Right forelimb (tissue), 1 donor: ENCODE data around the gene PIH1D1.

Experiments used
- DNase-seq: peaks from one replicate; pipeline ENCODE4 v3.0.0-alpha.2; 2018

The PIH1D1 gene

GRCh38 chr19:49451430-49452181 is at the start of gene PIH1D1:
Gene PIH1D1 (minus strand): TSS chr19:49451814. CDS start chr19:49451574, 240 bp downstream.
- DNase-seq, result peak; percentile 96

DNA sequence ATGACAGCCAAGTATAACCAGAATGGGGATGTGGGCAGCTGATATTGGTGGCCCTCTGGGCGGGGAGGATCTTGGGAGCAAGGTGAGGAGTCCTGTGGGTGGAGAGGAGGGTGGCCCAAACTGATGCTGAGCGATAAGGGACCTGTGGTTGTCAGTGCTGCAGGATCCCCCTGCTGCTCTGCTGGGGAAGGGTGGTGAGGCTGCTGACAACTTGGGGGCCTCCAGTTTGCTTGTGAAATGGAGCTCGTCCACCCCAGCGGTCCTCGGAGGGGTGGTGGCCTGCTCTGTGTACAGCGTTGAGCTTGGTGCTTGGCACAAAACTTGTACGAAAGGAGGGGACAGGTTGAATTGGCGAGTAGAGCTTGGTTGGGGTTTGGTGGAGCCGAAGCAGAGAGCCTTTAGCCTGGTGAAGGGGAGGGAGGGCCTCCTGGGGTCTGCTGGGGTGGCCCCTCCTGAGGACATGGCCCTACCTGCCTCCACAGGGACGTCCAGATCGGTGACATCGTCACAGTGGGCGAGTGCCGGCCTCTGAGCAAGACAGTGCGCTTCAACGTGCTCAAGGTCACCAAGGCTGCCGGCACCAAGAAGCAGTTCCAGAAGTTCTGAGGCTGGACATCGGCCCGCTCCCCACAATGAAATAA is 47.5 kb upstream of the PIH1D1 start:
- DNase-seq, result no peak

DNA sequence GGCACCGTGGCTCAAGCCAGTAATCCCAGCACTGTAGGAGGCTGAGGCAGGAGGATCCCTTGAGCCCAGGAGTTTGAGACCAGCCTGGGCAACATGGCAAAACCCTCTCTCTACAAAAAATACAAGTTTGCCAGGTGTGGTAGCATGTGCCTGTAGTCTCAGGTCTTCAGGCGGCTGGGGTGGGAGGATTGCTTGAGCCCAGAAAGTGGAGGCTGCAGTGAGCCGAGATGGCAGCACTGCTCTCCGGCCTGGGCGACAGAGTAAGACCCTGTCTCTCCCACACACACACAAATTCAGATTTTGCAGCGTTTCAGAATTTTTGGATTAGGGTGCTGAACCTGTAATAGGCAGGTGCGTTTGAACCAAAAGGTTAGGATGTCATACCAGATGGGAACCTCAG is 46.9 kb upstream of the PIH1D1 start:
- no peak for DNase-seq

DNA sequence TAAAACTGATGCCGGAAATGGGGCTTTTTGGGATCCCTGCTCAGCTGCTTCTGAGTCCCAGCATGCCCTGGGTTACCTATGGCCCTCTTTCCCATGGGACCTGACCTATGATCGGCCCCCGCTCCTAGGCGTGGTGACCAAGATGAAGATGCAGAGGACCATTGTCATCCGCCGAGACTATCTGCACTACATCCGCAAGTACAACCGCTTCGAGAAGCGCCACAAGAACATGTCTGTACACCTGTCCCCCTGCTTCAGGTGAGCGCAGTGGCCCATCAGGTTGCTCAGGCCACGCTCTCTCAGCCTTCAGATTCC is 46.1 kb upstream of the PIH1D1 start:
- DNase-seq, result no peak

DNA sequence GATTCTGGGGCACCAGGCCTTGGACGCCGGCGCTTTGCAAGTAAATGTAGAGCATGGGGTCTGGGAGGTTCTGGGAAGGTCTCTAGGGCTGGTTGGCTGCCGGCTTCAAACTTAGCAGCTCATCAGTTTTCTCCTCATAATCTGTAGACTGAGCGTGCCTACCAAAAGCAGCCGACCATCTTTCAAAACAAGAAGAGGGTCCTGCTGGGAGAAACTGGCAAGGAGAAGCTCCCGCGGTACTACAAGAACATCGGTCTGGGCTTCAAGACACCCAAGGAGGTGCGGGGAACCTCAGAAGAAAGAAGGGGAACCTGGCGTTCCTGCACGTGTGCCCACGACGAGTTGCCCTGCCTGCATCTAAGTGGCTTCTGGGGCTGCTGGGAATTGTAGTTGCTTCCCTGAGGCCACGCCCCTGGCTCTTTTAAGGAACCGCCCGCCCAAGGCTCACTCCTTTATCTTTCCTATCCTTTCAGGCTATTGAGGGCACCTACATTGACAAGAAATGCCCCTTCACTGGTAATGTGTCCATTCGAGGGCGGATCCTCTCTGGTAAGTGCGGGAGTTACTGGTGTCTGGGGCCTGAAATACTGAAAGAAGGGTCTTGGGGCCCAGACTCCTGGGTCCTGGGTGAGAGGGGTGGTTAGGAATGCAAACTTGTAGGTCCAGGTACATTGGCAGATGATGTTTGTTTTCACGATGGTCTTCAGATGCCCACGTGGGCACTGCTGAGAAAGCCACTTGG is 45.6 kb upstream of the PIH1D1 start:
- DNase-seq, result no peak

GRCh38 chr19:49496574-49497008 is 45.0 kb upstream of the PIH1D1 start:
- DNase-seq, result no peak

DNA sequence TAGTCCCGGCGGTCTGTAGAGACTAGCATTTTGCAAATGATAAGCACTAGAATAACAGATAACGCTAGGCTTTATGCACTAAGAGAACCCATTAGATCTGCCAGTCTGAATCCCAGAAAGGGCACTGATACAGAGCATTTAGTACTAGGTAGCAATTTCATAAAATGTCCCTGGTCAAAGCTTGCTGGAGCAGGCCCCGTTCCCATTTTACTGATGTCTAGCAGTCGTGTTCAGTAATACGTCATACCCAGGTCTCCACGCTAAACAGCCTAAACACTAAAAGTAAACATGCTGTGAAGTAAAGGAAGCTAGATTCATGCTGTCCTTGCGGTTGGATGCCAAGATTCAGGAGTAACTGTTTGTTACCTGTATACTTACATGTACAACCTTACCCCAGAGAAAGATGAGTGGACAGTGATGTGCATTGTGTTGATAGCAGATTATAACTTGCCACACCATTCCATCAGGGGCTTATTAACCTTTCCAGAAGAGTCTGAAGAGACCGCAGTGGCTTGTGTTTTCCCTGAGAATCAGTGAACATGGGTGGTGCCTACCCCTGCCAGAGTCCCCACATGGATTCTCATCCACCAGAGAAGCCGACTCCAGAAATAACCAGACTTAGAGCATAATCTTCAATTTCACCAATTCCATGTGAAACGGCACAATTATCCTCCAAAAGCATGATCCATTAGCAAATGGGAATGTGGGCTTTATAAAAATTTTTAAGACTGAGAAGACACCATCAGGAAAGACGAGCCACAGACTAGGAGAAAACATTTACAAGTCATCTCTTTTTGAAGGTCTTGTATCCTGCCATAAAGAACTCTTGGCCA is 41.2 kb upstream of the PIH1D1 start:
- no peak for DNase-seq

DNA sequence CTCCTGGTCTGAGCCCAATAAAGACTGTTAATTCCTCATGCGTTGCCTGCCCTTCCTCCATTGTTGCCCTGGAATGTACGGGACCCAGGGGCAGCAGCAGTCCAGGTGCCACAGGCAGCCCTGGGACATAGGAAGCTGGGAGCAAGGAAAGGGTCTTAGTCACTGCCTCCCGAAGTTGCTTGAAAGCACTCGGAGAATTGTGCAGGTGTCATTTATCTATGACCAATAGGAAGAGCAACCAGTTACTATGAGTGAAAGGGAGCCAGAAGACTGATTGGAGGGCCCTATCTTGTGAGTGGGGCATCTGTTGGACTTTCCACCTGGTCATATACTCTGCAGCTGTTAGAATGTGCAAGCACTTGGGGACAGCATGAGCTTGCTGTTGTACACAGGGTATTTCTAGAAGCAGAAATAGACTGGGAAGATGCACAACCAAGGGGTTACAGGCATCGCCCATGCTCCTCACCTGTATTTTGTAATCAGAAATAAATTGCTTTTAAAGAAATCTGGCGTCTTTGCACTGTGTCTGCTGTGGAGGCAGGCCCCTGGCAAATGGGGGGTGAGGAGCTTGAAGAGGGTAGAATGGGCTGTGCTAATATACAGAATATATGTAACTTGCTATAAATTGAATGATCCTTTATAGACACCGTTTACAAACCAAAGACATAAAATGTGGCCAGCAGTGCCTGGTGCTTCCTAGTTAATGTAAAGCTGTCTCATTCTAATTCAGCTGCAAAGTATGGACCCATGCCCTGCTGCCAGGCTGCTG is 40.4 kb upstream of the PIH1D1 start:
- DNase-seq, result no peak

- no peak for DNase-seq
Measured at GRCh38 chr19:49491030-49491803, 39.6 kb upstream of the PIH1D1 start.

DNA sequence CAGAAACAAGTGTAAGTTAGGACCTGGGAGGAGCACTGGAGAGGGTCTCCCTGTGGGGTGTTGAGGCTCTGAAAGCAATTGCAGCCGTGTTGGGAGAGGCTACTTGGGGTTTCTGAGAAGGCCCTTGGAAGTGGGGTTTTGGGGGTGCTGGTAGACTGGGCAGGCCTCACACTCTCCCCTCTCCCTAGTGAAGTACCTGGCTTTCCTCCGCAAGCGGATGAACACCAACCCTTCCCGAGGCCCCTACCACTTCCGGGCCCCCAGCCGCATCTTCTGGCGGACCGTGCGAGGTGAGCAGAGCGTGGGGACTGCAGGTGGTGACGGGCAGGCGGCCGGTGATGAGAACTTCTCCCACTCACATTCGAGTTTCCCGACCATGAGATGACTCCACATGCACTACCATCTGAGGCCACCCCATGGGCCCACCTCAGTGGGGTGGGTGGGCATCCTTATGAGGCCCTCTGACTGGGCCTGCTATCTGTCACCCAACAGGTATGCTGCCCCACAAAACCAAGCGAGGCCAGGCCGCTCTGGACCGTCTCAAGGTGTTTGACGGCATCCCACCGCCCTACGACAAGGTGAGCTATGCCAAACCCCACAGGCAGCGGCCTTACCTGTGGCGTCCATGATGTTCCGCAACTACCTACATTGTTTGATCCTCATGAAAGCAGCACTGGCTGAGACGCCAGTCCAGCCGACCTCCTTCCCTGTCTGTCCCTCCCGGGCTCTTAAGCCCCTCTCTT is 38.8 kb upstream of the PIH1D1 start:
- DNase-seq, result no peak

GRCh38 chr19:49489601-49490167 is 38.1 kb upstream of the PIH1D1 start:
- no peak for DNase-seq

DNA sequence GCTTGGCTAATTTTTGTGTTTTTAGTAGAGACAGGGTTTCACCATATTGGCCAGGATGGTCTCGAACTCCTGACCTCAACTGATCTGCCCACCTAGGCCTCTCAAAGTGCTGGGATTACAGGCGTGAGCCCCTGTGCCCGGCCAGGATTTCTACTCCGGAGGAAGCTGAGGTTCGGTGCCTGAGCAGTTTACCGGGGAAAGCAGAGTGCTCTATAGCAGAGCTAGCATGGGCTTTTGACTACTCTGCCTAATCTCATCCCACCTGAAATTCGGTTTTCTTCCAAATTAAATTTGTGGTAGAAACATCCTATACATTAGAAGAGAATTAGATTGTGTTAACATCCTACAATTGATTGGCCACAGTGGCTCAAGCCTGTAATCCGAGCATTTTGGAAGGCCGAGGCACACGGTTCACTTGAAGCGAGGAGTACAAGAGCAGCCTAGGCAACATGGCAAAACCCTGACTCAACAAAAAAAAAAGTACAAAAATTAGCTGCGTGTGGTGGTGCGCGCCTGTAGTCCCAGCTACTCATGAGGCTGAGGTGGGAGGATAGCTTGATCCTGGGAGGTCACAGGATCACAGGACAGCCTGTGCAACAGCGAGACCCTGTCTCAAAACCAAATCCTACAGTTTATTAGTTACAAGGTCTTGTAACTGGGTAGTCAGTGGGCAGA is 37.4 kb upstream of the PIH1D1 start:
- no peak for DNase-seq

DNA sequence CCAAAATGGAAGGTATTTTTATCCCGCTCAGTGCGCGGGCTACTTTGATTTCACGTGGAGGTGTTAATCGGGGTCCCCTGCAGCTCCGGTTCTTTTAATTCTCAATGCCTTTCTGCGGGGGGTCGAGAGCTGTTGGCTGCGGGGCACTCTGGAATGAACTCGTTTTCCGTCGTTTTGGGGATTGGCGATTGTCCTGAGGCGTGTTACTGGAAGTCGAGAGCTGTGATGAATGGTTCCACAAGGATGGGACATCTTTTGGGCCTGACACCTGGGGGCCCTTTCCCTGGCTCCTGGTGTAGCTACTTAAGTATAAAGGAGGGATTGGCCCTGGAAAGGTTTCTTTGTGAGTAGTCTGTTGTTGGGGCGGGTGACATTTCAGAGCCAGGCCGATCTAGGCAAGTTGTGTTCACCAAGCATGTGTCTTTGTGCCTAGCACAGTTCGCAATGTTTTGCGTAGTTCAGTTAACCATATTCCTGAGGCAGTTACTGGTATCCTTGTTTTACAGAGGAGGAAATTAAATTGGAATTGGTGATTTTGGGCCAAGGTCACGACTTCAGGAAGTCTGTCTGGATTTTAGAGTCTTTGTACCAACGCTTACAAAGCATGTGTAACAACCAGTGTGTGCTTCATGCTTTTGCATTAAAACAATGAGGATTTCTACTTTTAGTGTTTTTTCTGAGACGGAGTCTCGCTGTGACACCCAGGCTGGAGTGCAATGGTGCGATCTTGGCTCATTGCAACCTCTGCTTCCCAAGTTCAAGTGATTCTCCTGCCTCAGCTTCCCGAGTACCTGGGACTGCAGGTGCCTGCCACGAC is 36.6 kb upstream of the PIH1D1 start:
- no peak for DNase-seq

DNA sequence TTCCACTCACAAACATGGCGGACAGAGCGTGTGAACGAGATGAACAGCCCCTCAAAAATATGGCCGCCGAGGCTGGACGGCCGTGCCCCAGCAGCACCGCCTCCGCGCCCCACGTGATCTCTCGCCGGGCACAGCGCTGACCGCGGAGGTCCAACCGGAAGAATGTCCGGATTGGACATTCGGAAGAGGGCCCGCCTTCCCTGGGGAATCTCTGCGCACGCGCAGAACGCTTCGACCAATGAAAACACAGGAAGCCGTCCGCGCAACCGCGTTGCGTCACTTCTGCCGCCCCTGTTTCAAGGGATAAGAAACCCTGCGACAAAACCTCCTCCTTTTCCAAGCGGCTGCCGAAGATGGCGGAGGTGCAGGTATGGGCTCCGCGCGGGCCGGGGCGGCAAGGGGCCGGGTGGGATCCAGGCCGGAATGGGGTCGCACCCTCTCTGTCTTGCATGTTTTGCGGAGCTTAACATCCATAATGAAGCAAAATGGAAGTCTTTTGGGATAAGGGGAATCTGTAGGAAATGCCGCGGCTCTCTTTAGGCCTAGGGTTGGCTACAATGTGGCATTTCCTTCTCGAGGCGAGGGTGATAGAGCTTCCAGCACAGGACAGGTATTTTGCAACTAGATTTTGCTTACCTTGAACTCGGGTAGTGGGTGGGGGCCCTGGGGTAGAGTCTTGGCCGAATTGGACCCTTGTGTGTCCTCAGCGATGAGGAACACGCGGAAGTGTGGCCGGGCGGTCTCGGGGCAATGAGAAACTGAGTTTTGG is 35.8 kb upstream of the PIH1D1 start, which contains the start of gene RPL13A:
RPL13A (plus strand) TSS at position 332 of the 769 bp plus-strand sequence; CDS start at position 354, 22 bp downstream.
- peak; percentile 100 for DNase-seq

DNA sequence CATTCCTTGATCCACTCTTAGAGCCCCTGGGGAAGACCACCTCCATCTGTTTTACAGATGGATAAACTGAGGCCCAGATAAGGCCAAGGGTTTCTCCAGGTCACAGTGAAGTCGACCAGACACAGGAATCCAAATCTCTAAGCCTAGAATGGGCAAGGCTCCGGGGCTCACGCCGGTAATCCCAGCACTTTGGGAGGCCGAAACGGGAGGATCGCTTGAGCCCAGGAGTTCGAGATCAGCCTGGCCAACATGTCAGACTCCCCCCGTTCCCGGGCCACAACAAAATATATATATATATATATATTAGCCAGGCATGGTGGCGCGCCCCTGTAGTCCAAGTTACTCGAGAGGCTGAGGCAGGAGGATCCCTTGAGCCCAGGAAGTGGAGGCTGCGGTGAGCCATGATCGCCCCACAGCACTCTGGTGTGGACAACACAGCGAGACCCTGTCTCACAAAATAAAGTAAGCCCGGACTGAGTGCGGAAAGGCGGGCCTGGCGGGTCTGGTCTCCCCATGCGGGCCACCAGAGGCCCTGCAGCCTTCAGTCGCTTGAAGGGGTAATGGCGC is 35.2 kb upstream of the PIH1D1 start:
- no peak for DNase-seq

GRCh38 chr19:49486232-49486631 is 34.6 kb upstream of the PIH1D1 start:
- DNase-seq, result no peak

DNA sequence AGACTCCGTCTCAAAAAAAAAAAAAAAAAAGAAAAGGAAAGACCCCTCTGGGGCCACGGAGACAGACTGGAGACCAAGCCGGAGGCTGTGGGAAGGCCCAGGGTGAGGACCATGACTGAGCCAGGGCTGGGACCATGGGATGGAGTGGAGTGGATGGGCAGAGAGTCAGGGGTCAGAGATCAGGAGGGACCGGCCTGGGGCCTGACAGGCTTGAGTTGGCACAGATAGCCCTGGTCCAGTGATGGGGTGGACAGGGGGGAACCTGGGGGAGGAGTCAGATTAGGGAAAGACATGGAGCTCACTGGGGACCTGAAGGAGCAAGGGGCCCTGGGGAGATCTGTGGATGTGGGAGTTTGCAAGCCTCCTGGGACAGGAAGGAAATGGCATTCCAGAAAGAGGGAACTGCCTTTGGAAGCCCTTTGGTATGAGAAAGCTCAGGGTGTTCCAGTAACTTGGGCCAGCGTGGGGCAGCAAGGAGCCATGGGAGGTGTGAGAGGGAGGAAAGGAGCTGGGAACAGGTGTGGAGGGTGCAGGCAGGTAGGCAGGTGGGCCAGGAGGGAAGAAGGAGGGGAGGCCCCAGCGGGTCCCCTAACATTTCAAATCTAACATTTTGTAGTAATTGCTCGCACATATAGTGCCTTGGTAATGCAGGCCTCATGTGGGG is 29.5 kb upstream of the PIH1D1 start:
- DNase-seq, result no peak
